ELF-1 (cell line): ENCODE measurements around the gene PFDN6.
"Not testable (repeated sequence)": the region's sequence is repeated elsewhere in the genome, so short reads cannot be mapped to it uniquely, and the experiment has no call there.

Source experiments
- DNase-seq: peaks from one replicate; pipeline ENCODE4 v3.0.0-alpha.2; 2016; ENCODE audit warnings: low read depth, low spot score

PFDN6 gene

DNA sequence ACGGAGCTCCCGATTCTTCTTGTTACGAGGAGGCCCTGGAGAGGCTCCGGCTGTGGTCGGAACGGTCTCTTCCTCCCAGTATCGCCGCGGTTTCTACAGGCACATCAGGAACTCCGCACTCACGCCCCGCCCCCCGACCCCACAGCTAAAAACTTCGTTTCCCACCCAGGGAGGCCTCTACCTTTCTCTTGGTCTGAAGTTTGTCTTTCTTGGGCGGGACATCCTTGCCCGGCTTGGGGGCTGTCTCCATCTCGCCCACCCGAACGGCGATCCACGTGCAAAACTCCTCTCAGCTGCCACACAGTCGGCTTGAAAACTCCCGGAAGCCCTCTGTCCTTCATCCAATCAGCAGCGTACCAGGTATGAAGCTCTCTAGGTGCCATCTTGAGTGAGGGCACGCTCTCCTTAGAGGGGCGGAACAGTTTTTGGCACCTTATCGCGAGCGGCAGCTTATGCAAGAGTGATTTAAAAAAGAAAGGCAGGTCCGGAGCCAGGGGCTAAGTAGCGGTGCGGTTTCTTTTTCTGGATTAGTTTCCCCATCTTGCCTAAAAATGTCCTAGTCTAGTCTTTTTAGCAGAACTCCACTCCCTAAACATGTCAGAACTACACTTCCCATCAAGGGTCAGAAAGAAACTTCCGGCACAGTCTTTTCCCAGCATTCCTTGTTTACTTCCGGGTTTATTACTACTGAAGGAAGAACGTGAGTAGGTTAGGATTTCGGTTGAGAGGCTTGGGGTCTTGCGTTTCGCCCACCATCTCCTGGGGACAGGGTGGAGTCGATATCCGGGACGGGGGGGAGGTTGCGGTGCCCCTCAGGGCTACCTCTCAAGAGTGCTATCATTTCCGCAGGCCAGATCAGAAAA, at the start of gene PFDN6, which contains the start of gene WDR46:
Gene PFDN6, plus strand, starts transcription at position 681 of the 863 bp plus-strand sequence. CDS start 256 bp downstream, outside the sequence.
Gene WDR46, minus strand, starts transcription at position 319 of the 863 bp plus-strand sequence. Its CDS starts 69 bp downstream, at position 250.
- peak; percentile 91 for DNase-seq

GRCh38 chr6:33241968-33242367, 47.4 kb upstream of the PFDN6 start:
- no peak for DNase-seq

- no peak for DNase-seq
These were observed 45.9 kb upstream of the PFDN6 start for GRCh38 chr6:33243476-33243875.

- peak; percentile 94 for DNase-seq
These were observed 41.3 kb upstream of the PFDN6 start for GRCh38 chr6:33247977-33248642.

- no peak for DNase-seq
These were observed 40.8 kb upstream of the PFDN6 start for GRCh38 chr6:33248643-33248931.

DNA sequence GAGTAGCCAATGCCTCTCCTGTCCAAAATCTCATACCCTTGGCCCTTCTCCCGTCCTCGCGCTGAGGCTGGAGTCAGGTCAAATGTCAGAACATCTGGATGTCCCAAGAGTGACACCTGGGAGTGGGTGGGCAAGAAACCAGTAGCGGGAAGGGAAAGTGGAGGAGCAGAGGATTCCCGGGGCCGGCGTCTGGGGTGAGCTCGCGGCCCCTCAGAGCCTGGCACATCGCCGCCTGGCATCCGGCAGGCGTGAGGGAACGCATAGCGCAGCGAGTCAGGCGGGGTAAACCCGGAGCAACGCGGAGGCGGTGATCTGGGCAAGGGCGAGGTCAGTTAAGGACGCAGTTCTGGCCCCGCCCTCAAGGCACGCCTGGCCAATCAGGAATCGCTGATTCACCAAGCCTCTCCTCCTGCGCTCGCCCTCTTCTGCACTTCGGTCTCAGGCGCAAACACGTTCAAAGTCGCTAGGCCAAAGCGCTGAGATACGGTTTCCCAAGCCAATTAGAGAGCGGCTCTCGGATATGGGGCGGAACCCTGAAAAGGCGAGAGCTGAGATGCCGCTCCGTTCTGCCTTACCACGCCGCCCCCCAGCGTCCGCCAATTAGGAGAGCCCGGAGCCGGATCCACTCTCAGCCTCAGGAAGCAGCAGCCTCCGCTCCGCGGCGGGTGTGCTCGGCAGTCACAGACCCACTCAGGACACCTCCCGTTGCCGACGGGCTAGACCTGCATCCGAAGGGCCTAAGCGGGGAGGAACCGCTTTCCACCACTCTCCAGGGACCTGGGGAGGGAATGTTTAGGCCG, 40.3 kb upstream of the PFDN6 start:
- peak; percentile 99 for DNase-seq

DNA sequence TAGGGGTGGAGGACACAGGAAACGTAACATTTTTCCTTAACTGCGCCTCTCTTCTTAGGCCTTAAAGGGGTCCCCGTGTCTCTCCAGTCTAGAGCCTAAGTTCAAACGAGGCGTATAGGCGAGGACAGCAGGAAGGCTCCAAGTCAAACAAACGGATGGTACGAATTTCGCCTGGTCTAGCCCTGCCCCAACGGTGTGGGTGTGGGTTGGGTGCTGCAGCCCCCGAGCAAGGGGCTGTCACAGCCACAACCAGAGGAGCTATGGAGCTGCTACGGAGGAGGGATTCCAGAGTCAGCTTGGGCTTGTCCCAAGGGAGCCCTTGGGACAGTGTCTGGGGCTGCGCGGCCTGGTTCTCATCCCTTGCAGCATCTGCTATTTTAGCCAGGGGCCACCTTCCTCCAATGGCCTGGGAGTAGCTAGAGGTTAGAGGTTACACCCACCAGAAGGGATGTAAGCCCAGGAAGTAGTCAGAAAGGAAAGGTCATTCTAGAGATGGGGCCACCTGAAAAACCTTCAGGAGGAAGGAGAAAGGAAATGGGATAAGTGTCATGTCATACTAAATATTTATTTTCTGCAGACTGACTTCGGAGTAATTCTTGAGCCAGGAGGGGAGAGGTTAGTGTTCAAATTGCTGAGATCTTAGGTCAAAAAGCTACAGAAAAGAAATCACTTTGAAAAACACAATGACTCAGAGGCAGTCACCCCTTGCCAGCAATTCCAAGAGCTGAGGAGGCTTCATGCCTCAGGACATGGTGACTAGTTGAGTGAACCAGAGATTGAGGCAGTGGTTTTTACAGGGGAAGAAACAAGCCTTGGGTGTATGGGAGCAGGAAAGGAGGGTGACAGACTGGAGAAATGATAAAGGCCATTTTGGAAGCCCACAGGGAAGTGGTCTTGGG, 39.4 kb upstream of the PFDN6 start:
- peak; percentile 44 for DNase-seq

DNA sequence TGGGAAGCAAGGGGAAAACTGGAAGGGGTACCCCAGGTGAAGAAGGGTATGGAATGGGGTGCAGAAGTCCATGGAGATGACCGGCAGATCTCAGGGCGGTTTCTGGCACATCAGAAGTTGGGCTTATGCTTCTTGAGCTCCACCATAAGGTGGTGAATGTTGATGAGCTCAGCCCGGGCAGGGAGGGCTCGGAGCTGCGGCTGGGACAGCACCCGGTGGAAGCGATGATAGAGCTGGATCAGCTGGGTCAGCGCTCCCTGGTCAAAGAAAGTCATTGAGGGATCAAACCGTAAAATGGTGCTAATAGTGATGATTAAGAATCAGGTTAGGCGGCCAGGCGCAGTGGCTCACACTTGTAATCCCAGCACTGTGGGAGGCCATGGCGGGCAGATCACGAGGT, 38.7 kb upstream of the PFDN6 start:
- DNase-seq: no peak

DNA sequence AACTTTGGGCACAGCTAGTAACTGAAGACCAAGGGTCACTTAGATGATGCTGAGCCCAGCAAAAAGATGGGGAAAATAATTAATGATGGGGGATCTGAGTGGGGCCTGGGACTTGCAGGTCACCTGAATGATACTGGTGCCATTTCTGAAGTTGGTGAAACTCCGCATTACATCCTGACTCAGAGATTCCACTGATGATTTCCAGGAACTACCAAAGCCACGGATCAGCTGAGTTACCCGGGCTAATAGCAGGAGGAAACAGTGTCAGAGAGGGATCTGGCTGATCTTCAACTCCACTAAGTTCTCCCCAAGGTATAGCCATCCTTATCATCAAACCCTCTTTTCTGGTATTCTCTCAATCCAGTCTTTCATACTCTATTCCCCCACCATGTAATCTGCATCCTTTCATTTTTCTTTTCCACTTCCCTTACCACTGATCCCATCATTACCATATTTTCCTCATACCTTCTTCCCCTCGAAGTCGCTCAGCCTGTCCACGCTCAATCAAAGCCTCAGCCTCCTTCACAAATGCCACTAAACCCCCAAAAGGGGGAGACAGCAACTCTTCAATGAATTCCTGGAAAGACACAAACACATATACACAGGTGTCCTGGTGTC, 37.9 kb upstream of the PFDN6 start:
- no peak for DNase-seq

DNA sequence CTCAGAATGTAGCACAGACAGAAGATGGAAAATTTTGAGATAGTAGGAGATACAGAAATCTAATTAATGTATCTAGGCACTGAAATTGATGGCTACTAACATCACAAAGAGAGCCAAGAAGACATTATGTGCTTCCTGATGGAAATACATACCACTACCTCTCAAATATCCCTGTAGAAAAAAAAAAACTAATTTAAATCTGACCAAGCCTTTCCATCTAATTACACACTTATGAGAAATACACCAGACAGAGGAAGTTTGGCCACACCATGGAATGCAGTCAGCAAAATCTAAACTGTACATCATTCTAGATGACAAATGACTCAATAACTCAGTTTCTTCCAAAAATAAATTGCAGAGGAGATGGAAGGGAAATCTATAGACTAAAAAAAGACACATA, 36.6 kb upstream of the PFDN6 start:
- no peak for DNase-seq

GRCh38 chr6:33254591-33254990, 34.8 kb upstream of the PFDN6 start:
- no peak for DNase-seq

DNA sequence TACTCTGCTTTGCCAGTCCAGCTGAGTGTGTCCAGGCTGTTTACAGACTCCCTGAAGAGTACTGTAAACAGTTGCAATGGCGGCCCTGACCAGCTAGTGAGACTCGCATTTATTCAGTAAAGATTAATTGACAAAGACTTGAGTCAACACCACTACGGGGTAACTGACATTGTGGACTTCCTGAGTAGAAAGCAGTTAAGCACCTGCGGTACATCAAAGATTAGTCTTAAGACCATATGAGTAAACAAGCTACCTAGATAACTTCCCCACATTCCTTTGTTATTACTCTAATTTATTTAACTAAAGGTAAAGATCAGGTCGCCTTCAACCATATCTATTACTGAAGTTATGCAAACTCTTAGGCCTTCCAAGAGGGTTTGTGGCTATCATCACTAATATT, 30.4 kb upstream of the PFDN6 start:
- DNase-seq: no peak

DNA sequence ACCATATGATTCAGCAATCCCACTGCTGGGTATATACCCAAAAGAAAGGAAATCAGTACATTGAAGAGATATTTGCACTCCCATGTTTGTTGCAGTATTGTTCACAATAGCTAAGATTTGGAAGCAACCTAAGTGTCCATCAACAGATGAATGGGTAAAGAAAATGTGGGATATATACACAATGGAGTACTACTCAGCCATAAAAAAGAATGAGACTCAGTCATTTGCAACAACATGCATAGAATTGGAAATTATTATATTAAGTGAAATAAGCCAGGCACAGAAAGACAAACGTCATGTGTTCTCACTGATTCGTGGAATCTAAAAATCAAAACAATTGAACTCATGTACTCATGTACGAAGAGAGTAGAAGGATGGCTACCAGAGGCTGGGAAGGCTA, 26.9 kb upstream of the PFDN6 start:
- DNase-seq: not testable (repeated sequence)

DNA sequence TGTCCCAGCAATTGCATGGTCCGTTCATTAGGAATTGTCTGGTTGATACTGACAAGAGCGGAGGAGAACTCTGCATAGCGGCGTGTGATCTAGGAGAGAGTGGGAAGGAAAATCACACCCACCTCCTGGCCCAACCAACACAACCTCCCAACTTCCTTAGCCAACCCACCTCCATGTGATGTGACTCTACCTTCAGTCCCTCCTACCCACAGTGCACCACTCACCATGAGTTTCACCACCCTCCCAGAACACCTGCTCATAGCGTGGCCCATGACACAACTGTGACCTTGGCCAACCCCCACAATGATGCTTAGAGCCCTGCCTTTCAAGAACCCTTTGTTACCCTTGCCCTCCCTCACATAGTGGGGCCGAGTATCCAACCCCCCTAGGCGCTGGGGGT, 25.4 kb upstream of the PFDN6 start:
- no peak for DNase-seq

DNA sequence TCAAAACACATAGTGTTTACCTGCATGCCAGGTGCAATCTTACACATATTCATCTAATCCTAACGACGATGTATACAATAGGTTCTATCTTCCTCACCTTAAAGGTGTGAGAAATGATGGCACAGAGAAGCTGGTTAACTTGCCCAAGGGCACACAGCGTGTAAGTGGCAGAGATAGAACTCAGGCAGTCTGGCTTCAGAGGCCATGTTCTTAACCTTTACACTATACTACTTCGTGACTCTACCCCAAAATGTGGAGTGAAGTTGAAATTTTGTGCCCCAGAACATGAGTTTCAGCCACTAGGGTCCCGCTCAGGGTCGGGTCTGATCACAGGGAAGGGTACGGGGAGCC, 18.3 kb upstream of the PFDN6 start:
- no peak for DNase-seq

- DNase-seq: peak; percentile 98
These were observed 17.7 kb upstream of the PFDN6 start, which contains the start of the genes RPS18 and VPS52 for GRCh38 chr6:33271468-33272274. Gene RPS18, plus strand, starts transcription at chr6:33272075. Its CDS starts 45 bp downstream, at chr6:33272120. Gene VPS52, minus strand, starts transcription at chr6:33271876. Its CDS starts 201 bp downstream, at chr6:33271675.

GRCh38 chr6:33272275-33273128, 16.9 kb upstream of the PFDN6 start:
- no peak for DNase-seq

DNA sequence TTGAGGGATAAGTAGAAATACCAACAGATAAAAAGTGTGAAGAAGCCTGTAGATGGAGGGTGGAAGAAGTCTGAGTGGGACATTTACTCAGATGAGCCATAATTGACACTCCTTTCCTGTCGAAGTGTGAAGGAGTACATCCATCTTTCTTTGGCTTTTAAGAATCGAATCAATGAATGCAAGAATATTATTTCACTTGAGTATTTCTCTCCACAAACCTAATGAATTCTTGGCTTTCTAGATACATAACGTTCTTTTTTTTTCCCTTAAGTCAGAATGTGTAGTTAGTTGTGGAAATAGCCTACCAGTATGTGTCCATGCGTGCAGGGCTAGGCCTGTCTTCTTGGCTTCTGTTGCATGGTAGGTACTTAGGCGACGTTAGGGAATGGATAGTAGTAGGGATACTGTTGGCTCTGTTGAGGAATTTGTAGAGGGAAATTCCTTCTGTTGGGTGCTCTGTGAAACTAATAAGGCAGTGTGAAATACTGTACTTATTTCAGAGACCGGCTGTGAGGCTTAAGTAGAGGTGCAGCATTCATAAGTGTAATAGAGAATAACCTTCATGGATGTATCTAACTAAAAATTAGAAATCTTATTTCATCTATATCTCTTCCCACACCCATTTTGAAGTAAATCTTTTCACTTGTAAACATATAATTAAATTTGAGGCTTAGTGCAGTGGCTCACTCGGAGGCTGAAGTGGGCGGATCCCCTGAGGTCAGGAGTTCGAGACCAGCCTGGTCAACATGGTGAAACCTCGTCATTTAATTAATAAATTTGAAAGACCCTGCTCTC, 16.1 kb upstream of the PFDN6 start:
- DNase-seq: no peak
